Pancreas (tissue), 10 donors: ENCODE measurements around the gene PNN. TPM values are rescaled to one million over a fixed set of nuclear protein-coding genes. Genes with fewer than 3 reads are reported as not detected.
A peak's percentile ranks its signal among the peaks of the same experiment; 100 is the strongest.

ENCODE experiments used
- ATAC-seq, 4 donors: fragments of 200-7000 bp; cut with Tn5 transposase; one replicate each; pipeline versions ENCODE4 v1.8.0 to v1.9.1; 2020; ENCODE audit warnings: mild to moderate bottlenecking in 4 of 4, moderate library complexity in 4 of 4
- DNase-seq, 6 donors: peaks; one replicate each; pipeline ENCODE4 v3.0.0-alpha.2; 2020
- FAIRE-seq: peaks from 2 replicates; lab custom pipeline; 2012; peaks lifted over from hg19 to GRCh38; lab: Jason Lieb, UNC
- H3K27ac ChIP-seq, 4 donors: fragments of 200-600 bp; sonication (generic); 1 replicate in 3 of 4; 2 replicates in 1 of 4; pipeline versions ENCODE4 v1.5.0 to v1.8.0; 2020
- H3K27me3 ChIP-seq, 4 donors: fragments of 200-600 bp; one replicate each; pipeline ENCODE4 v1.8.0; 2021
- H3K36me3 ChIP-seq, 3 donors: fragments of 200-600 bp; sonication (generic) in 1 of 3; one replicate each; pipeline versions ENCODE4 v1.5.0 to v1.8.0; 2020 to 2021
- H3K4me1 ChIP-seq, 3 donors: fragments of 200-600 bp; one replicate each; pipeline ENCODE4 v1.8.0; 2021
- H3K4me3 ChIP-seq, 4 donors: fragments of 200-600 bp; sonication (generic) in 2 of 4; one replicate each; pipeline versions ENCODE4 v1.5.0 to v1.8.0; 2020 to 2021
- H3K9me3 ChIP-seq, 4 donors: fragments of 200-600 bp; one replicate each; pipeline ENCODE4 v1.8.0; 2021
- WGBS, 2 donors: extraction: QIAGEN DNeasy Blood & Tissue Kit; methylation state at CpG; one replicate each; pipeline ENCODE4 v1.1.7; 2013; 5-methylcytosine and 5-hydroxymethylcytosine counted together
- intact Hi-C, 3 donors: fragments of 100-400 bp; cut with DNase I; formaldehyde crosslinking; loops; one replicate each; pipeline versions ENCODE4 v1.11.1 to v1.14.2; 2022
- polyA plus RNA-seq, 2 donors: library from polyadenylated mRNA; stranded (reverse); fragments of 200-250 nt; gene quantifications; one replicate each; pipeline ENCODE4 v1.2.3, GENCODE V29; 2013
- total RNA-seq, 6 donors: library from RNA; stranded (reverse); fragmentation: NEBNext Ultra II Directional in 4 of 6; extraction: Animal tissue kit (Norgen Biotek cat#: 25700) in 4 of 6; gene quantifications; one replicate each; pipeline versions ENCODE4 v1.2.1 to v1.2.4, GENCODE V29; 2021 to 2023
- TF ChIP-seq, protein P1 (sequence below), 4 donors: fragments of 200-600 bp; sonication (generic) in 3 of 4; IDR thresholded peaks; one replicate each; pipeline versions ENCODE4 v1.5.0 to v1.8.0; 2021; ENCODE audit warnings: antibody characterized with exemption in 4 of 4
- donor health status: healthy with polysubstance abuse.
- donor health status: DM: no; HTN: no; CAD: no; lungs with moderate emphysema.
- donor health status: DM: no; HTN: no; CAD: no.
- donor health status: control.
- donor health status: control.
- donor health status: Bipolar disorder and iron deficiency.
- donor health status: DM: yes; HTN: yes; CAD: no.
- donor health status: DM: no; HTN: no; CAD: no.
- donor health status: DM: no; HTN: no; CAD: no.
- donor health status: DM: yes; HTN: yes; CAD: no.

Gene PNN
- total and polyA plus RNA-seq, 8 donors, result 19.0 to 60.1 (median 27.7) TPM

GRCh38 chr14:39175445-39176262, 600 bp downstream of the PNN start:
- peak in 3 of 6 donors; percentile 26 to 79 (median 70) for DNase-seq
- Histone ChIP-seq H3K36me3 (peaks cover 12 to 39% (median 34%) of the 10 kb centered on the region in 3 donors), H3K4me1 (peaks cover 8 to 11% (median 10%) of the 10 kb centered on the region in 3 donors), H3K27me3 (no peaks in the 10 kb centered on the region), H3K9me3 (no peaks in the 10 kb centered on the region), H3K4me3 (peak overlapping the region; percentile 83 to 93 (median 90)), H3K27ac (peak overlapping the region; percentile 81 to 98 (median 90))
- ATAC-seq, result peak; percentile 1 to 13 (median 10)
- WGBS, 2 donors, result 0% methylated on average over 27 to 36 of the region's 36 CpGs
- intact Hi-C loops, result no loop called here
- no peak for FAIRE-seq
- TF ChIP-seq, protein P1, sequence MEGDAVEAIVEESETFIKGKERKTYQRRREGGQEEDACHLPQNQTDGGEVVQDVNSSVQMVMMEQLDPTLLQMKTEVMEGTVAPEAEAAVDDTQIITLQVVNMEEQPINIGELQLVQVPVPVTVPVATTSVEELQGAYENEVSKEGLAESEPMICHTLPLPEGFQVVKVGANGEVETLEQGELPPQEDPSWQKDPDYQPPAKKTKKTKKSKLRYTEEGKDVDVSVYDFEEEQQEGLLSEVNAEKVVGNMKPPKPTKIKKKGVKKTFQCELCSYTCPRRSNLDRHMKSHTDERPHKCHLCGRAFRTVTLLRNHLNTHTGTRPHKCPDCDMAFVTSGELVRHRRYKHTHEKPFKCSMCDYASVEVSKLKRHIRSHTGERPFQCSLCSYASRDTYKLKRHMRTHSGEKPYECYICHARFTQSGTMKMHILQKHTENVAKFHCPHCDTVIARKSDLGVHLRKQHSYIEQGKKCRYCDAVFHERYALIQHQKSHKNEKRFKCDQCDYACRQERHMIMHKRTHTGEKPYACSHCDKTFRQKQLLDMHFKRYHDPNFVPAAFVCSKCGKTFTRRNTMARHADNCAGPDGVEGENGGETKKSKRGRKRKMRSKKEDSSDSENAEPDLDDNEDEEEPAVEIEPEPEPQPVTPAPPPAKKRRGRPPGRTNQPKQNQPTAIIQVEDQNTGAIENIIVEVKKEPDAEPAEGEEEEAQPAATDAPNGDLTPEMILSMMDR (IDR thresholded peaks at IDR 0.05), result no peak

DNA sequence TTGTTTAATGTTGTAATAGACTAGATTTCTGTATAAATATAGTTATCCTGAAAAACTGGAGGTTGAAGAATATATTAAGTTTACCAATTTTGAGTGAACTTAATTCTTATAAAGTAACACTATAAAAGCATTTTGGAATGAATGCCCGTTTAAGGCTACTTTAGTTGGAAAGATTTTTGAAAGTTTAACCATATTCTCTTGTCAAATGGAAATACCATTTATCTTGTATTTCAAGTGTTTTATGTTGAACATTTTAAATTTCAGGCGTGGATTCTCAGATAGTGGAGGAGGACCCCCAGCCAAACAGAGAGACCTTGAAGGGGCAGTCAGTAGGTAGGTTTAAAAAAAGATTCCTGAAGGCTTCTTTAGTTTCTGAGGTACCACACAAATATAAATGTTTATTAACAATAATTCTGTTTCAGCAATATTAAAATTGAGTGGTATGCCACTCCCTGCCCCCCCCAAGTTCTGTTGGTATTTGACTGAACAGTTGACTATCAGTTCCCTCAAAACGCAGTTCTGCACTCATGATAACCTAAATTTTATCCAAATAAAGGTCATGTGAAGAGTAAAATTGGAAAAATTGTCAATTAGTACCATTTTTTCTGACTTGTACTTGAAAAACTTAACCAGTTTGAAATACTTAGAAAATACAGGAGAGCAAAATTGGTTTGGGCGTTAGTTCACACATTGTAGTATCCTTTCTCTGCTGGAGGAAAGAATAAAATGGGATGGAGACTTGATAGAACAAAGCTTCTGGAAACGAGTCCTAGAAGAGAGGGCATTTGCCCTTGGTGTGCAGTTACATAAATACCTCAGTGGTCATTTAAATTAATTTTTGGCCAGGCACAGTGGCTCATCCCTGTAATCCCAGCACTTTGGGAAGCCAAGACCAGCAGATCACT, 1.5 kb downstream of the PNN start:
- WGBS, 2 donors, result 49 to 57% methylated on average over 5 of the region's 5 CpGs
- H3K27me3 ChIP-seq, result no peaks in the 10 kb centered on the region
- DNase-seq (no peak), ATAC-seq (no peak), FAIRE-seq (no peak)
- H3K4me1 ChIP-seq, result peaks cover 8 to 11% (median 10%) of the 10 kb centered on the region in 3 donors
- H3K4me3 ChIP-seq, result peak overlapping the region; percentile 83 to 93 (median 90)
- intact Hi-C loops, result no loop called here
- H3K36me3 ChIP-seq, result peaks cover 16 to 48% (median 43%) of the 10 kb centered on the region in 3 donors
- H3K9me3 ChIP-seq, result no peaks in the 10 kb centered on the region
- TF ChIP-seq, protein P1 (IDR thresholded peaks at IDR 0.05), result no peak
- H3K27ac ChIP-seq, result peak overlapping the region in 1 of 4 donors; percentile 98

DNA sequence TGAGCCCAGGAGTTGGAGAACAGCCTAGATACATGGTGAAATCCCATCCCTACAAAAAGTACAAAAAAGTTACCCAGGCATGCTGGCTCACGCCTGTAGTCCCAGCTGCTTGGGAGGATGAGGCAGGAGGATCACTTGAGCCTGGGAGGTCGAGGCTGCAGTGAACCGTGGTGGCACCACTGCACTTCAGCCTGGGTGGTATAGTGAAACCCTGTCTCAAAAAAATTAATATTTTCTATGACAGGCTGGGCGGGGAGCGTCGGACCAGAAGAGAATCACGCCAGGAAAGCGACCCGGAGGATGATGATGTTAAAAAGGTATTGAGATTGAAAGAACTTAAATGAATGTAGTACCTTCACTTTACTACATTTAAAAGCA, 2.1 kb downstream of the PNN start:
- DNase-seq, result no peak
- intact Hi-C loops, result no loop called here
- H3K4me1 ChIP-seq, result peaks cover 8 to 11% (median 10%) of the 10 kb centered on the region in 3 donors
- no peak for FAIRE-seq
- H3K27ac ChIP-seq, result no peak overlapping the region
- 87 to 94% methylated on average over 9 of the region's 9 CpGs for WGBS, 2 donors
- H3K27me3 ChIP-seq, result no peaks in the 10 kb centered on the region
- no peak overlapping the region for H3K4me3 ChIP-seq
- ATAC-seq, result no peak
- H3K36me3 ChIP-seq, result peaks cover 16 to 54% (median 44%) of the 10 kb centered on the region in 3 donors
- no peaks in the 10 kb centered on the region for H3K9me3 ChIP-seq
- TF ChIP-seq, protein P1 (IDR thresholded peaks at IDR 0.05), result no peak

- Histone ChIP-seq H3K36me3 (peaks cover 16 to 60% (median 44%) of the 10 kb centered on the region in 3 donors), H3K4me3 (no peak overlapping the region), H3K27ac (no peak overlapping the region), H3K9me3 (no peaks in the 10 kb centered on the region), H3K27me3 (no peaks in the 10 kb centered on the region), H3K4me1 (peaks cover 8 to 11% (median 10%) of the 10 kb centered on the region in 3 donors)
- no peak for ATAC-seq
- no peak for FAIRE-seq
- intact Hi-C loops, result no loop called here
- WGBS, 2 donors, result 96 to 97% methylated on average over 6 of the region's 6 CpGs
- TF ChIP-seq, protein P1 (IDR thresholded peaks at IDR 0.05), result no peak
- DNase-seq, result no peak
These were observed 4.0 kb downstream of the PNN start for GRCh38 chr14:39179042-39179441.
